ENCODE measurements around the gene ZNF490.

- no peak for TF ChIP-seq EZH2phosphoT487 (IDR thresholded peaks at IDR 0.05; ENCODE audit: borderline replicate concordance, low read length)
- TF ChIP-seq CTCF (IDR thresholded peaks at IDR 0.05; ENCODE audit: low read depth, low read length, poor library complexity, severe bottlenecking), result no peak
Measured at GRCh38 chr19:12596485-12596884, 14.1 kb downstream of the ZNF490 start.

All from DOHH2 (cell line).